GM19239 (cell line): ENCODE results near the gene WASF3.

Experiments
- DNase-seq: peaks from one replicate; pipeline ENCODE4 v3.0.0; 2011; ENCODE audit warnings: low spot score; ENCODE audit not compliant: insufficient read length
- FAIRE-seq: peaks from 2 replicates; lab custom pipeline; 2011; peaks lifted over from hg19 to GRCh38; lab: Jason Lieb, UNC

WASF3 gene

DNA sequence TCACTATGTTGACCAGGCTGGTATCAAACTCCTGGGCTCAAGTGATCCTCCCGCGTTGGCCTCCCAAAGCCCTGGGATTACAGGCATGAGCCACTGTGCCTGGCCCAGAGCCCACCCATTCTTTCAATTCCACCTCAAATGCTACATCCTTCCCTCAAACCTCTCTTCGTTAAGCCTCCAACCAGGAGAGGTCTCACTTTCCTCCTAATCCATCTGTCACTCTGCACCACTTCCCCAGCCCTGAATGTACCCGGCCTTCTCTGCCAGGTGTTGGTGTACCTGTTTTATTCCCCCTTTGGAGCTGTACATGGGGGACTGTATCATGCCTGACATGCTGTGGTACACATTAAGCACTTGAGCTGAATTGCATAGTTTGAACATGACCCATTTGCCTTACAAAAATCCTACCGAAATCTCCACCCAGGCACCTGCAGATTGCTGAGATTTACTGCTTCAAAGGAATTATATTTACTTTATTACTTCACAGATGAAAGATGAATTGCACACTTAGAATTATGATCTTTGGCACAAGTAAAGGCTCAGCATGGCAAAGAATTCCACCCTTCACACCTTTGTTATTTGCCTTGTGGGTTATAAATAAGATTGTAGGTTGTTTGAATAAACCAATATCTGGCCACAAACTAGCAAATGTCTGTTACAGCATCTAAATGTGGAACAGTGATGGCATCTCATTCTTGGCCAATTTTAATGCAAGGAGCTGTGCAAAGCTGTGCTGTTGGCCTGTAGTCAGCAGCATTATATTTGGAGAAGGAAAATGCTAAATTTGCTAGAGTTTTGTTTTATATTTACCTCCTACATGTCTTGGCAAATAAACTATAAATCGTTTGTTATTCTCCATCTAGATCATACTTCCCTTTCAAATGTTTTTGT lies 15.6 kb upstream of the WASF3 start:
- no peak for FAIRE-seq
- DNase-seq, result no peak

DNA sequence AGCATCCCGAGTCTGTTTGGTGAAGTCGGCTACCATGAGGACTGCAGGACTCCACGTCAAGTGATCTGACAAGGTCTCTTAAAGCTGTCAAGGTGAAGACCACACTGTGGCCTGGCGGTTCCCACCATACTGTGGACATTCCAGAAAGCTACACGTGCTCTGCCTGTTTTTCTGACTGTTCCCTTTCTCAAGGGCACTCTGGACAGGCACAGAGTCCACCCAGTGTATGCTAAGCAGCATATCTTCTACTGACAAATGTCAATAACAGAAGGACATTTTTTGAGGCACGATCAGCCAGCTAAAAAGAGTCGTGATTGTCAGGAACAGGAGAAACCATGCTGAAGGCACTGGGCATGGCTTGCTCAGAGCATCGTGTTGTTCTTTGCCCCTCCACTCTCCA lies 12.8 kb upstream of the WASF3 start:
- DNase-seq (no peak), FAIRE-seq (no peak)

DNA sequence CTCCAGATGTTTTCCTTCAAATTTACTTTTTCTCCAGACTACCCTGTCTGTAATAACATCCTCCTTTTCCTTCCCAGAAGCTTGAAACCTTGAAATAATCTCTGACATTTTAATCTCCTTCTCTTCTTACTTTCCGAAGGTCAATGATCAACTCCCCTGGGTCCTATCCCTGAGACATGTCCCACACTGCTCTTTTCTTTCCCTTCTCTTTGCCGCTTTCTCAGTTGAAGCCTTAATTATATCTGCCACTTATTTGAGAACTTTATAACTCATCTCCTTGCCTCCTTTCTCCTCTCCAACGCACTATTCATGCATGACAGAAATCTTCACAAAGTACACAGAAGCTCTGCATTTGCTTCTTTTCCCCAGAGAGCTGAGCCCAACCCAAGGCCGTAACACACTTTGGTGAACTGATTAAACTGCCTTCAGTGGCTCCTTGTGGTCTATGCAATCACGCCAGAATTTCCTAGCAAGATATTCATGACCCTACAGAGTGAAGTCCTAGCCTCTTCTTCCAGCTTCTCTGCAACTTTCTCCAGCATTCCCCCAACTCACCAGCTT lies 9.2 kb upstream of the WASF3 start:
- FAIRE-seq (no peak), DNase-seq (no peak)

DNA sequence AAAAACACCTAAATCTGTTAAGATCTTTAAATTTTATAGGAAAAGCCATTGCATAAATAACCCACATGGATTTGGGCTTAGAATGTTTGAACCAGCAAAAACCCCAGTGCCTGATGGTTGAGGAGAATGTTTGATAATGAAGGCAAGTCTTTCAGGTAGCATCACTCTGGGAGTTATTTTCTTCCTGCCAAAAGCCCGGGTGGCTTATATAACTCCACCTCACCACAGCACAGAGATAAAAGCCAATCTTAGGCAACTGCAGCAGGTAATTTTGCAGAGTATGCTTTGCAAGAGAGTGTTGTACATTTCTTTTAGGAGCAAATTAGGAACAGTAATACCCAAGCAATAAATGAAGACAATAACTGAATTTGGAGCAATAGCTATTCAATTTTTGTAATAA lies 7.8 kb upstream of the WASF3 start:
- no peak for FAIRE-seq
- DNase-seq, result no peak

DNA sequence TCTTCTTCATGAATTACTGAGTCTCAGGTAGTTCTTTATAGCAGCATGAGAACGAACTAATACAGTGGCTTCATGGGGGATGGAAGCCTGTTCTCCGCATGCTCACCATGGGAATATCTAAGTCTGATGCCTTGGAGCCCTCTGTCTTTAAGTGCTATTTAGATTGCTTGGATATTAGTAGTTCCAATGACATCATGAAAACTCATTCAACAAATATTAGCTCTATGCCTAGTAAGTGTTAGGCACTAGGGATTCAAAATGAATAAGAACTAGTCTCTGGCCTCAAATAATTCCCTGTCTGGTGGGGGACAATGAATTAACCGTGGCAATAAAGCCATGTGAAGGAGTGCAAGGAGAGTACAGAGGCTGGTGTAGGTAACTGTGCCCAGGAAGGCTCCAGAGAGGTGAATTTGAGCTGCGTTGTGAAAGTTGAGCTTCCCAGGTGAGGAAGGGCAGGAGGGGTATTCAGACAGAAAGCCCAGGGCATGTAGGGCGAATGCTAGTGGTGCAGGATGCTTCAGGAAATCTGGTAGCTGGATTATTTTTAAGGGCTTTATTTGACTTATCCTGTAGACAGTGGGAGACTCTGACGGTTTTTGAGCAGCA lies 6.1 kb upstream of the WASF3 start:
- FAIRE-seq, result no peak

DNA sequence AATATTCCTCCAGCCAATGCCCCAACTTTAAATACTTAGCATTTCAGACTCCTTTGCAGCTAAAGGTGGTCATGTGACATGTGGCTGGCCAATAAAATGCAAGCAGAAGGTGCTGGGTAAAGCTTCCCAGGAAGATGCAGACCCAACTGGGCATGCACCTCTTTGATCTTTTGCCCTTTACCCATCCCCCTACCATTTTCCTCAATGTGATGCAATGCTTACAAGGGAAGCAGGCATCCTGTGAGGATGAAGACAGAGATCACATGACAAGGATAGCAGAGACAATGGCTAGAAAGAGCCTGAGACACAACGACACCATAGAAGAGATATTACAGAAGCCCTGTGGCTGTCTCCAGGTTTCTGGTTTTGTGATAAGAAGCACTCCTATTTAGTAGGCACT lies 2.1 kb upstream of the WASF3 start:
- DNase-seq (no peak), FAIRE-seq (no peak)

More for the DNA sequence above, 6.1 kb upstream of the WASF3 start:
- no peak for DNase-seq

DNA sequence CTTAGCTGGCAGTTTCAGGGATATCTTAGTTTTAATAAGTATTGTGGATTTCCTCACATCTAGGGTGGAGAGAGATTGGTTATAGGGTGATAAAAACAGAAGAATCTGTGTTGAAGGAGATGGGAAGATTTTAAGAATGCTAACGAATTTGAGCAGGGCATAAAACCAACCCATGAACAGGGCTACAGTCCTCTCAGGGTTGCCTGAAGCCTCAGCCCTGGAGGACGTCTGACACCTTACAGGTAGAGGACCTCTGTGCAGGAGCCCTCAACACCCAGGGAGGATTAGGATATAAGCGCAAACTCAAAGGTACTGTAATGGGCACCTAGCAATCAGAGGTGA lies 461 bp upstream of the WASF3 start:
- DNase-seq, result no peak
- no peak for FAIRE-seq

DNA sequence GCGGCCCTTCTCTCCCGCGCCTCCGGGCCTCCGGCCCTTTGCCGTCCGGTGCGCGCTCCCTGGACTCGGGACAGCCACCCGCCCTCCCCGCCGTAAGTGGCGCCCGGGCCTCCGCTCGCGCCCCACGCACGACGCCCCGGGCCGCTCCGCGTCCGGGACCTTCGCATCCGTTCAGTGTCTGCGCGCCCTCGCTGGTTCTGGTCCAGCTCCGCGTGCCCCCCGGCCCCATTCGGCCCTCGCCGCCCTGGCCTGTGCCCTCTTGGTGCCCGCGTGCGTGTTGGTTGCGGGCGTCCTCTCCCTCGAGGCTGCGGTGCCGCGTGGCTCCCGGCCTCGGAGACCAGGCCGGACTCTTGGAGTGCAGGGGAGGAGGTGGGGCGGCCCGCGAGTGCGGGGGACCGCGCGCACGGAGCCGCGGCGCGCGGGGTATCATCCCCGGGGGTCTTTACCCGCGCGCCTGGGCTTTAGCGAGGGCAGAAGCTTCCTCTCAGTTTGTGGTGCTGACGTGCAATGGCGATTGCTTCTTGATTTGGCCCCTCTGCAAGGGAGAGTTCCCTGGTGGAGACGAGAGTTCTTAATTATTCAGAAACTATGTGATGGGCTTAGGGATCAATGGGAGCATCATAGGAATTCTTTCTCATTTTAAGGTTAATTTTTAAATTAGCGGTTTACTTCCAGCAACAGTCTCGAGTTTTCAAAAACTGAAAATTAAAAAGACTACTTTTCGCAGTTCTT lies 757 bp downstream of the WASF3 start:
- no peak for DNase-seq
- FAIRE-seq, result no peak

DNA sequence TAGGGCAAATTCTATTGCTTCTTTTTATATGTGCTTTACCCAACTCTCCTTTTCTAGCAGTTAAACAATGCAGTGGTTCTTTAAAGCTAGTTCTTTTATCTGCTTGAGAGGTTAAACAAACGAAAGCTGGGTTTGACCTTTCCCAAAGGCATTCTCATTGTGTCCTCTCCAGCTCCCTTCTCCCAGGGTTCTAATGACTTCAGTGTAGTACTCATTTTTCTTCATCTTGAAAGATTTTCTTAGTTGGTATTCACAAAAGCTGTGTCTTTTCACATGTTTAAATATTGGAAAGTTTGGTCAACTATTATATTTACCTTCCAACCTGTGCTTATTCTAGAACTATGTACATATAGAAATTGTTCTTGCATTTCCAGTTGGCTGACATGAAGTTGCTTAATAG lies 1.5 kb downstream of the WASF3 start:
- no peak for DNase-seq
- FAIRE-seq, result no peak

DNA sequence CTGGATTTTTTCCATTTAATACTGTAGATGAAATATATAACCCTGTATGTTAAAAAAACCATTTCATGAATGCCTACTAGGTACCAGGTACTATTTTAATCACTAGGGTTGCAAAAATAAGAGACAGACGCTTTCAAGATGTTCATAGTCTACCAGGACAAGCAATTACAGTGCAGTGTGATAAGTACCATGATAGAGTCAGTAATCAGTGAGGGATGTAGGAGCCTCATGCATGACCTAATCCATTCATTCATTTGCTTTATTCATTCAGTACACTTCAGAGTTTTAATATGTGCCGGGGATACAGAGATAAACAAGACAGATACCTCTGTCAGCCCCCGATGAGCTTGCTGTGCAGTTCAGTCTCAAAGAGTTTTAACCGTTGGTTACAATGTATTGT lies 3.0 kb downstream of the WASF3 start:
- DNase-seq (no peak), FAIRE-seq (no peak)

DNA sequence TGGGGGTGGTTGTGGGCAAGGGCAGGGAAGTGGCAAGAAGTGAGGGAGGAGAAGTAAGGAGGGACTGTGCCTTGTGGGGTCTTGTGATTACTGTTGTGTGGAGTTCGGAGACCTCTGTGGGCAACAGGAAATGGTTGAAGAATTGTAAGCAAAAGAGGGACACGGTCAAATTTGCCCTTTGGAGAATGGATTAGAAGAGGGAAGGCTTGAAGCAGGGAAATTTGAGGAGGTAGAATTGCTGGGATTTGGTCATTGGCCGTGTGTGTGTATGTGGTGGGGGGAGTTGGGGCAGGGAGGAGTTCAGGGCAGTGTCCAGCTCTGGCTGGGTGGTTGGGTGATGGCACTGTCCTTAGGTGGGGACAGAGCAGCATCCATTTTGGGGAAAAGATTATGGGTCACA lies 3.6 kb downstream of the WASF3 start:
- no peak for FAIRE-seq
- no peak for DNase-seq

DNA sequence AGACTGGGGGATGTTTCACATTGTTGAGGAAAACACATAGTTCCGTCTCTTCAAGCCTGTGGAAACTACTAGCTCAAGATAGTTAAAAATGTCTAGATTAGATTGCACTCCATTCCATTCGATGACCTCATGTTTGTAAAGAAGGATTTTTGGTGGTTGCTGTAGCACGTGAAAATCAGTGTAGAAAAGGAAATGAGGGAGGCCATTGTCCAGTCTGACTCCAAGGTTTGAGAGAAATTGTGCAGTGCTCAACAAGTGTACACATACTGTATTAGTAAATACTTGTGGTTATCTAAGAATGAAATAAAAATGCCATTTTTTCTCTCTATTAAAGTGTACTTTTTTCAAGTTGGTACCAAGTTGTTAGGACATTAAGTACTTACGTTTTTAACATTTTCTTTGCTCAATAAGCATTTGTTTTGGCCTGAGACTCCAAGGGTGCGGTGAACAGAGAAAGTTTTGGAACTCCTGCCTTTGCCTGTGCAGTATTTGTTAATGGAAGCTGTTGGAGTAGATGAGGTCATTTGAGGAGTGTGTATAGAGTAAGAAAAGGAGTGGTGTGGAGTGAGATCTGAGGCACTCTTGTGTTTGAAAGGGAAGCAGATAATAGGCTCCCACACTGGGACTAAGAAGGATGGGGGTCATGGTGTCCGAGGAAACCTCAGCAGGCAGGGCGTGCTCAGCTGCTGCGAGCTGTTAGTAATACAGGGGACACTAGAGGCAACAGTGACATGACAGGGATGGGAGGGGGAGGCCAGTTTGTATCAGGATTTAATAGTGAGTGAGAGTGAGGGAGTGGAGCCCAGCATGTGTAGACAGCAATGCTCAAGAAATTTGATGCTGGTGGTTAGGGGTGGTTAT lies 4.4 kb downstream of the WASF3 start:
- no peak for FAIRE-seq
- no peak for DNase-seq

DNA sequence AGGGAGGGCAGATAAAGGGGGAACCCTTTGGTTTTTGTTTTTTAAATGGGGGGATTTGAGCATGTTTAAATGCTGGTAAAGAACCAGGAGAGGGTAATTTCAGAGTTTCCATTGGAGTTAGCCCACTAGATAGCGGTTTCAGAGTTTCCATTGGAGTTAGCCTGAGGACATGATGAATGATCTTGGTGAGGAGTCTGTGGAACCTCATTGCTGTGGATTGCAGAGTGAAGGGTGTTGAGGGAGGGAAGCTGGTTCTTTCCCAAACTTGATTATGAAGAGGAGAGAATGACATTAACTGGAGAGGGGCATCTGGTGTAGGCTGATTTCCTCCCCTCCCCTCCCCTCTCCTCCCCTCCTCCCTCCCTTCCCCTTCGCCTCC lies 5.0 kb downstream of the WASF3 start:
- DNase-seq (no peak), FAIRE-seq (no peak)

DNA sequence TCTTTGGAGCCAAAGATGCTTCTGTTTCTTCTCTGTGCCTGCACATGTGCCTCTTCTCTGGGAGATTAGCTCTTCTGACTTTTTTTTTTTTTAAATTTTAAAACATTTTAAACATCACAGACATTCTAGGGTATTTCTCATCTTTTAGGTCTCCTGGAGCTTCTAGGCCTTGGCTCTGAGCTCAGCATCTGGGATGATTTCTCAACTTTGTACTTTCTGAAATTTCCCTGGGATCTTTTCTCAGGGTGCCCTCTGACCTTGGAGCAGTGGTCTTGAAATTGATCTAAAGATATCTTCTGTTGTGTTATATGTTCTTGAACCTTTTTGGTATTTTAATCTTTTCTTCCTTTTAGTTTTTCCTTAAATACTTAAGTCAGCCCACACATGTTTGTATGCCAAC lies 6.2 kb downstream of the WASF3 start:
- no peak for DNase-seq
- no peak for FAIRE-seq

DNA sequence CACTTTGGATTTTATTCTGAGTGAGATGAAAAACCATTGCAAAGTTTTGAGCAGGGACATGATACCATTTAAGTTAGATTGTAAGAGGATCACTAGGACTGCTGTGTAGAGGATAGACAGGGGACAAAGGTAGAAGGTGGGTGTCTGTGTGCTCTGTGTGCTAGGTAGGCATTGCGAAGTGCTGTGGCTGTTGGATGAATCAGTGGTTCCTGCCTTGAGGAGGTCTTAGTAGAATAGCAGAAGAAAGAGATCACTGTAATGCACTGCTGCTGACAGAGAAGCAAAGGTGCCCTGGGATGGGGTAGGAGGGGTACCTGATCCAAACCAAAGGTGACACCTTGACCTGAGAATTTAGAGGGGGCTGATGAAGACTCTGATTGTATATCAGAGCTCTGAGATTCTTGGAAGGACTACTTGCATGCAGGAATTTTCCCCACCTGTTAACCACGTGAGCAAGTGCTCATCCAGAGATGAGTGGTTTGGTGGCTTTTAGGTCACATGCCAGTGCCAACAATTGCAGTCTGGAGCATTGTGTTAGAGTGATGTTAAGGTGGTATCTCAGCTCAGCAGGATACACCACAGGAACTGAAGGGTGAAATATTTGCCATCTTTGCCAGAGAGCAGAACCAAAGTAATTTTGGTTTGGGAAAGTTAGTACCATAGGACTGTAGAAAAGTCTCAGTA lies 10.8 kb downstream of the WASF3 start:
- no peak for DNase-seq
- FAIRE-seq, result no peak

DNA sequence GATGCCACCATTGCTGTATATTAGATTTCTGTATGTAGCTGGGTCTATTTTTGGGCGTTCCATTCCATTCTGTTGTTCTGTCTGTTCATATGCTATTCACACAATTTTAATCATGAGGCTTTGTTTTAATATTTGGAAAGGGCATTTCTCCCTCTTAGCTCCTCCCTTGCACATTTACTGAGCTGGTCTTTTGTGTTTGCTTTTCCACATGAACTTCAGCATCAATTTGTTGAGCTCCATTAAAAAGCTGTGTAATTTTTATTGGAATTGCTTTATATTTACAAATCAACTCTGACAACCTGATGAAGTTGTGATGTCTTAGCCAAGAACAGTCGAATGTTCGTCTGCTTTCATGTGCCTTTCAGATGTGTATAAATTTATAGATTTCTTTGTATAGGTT lies 14.0 kb downstream of the WASF3 start:
- DNase-seq, result no peak
- FAIRE-seq, result no peak

DNA sequence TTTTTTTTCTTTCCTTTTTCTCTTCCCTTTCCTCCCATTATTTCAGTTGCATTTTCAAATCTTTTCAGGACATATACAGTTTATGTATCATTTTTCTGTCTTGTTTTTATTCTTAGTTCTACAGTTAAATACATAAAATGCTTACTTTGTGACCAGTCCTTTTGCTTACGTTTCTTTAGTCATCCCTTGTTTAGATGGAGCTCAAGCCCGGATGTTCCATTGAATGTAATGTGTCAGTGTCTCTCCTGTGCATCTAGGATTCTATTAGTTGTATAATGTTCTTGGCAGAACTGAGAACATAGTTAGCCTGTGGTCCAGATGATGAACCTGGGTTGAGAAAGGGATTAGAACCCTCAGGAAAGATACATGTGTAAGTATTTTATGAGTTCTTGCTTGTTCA lies 17.8 kb downstream of the WASF3 start:
- no peak for FAIRE-seq
- no peak for DNase-seq

DNA sequence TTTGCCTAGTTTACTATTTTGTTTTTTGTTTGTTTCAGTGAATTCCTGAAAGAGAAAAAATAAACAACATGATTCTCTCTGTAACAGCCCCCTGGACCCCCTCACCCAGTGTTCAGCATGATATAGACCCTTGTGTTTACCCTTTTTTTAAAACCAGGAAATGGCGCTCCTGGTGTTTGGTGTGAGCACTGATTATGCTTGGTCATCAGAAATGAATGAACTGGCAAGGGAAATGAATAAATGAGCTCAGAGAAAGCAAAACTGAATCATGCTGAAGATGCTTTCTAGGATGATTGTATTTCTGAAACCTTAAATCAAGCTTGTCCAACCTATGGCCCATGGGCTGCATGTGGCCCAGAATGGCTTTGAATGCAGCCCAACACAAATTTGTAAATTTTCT lies 22.1 kb downstream of the WASF3 start:
- FAIRE-seq, result no peak
- DNase-seq, result no peak

DNA sequence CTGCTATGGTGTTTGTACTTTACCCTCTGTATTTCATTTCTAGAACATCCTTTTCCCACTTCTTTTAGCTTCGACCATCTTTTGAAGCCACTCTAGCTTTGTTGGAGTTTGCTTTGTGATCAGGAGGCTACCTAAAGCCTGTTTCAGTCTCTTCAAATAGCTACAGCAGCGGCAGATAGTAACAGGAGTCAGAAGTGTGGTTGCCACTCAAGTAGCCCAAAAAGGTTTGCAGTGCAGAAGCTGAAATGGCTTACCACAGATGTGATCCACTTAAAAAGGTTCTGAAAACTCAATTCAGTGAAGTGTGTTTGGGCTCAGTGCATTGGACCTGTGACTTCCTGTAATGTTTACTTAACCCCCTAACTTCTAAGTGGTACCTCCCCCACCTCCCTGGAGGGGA lies 26.2 kb downstream of the WASF3 start:
- DNase-seq (no peak), FAIRE-seq (no peak)

DNA sequence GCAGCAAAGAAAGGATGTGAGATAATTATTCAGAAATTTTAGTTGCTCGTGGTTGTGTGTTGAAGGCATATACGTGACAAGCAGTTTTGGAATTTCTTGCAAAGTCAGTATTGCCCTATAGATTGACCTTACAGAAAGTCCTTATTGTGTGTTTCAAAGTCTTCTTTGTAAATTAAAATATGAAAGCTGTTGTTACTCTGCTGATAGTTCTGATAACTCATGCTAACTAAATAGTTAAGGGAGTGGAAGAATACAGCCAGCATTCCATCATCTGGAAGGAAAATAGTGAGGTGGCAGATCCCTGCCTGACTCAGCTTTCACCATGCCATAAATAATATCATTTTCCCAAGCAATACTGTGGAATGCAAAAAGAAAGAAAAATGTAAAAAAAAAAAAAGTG lies 27.2 kb downstream of the WASF3 start:
- DNase-seq (no peak), FAIRE-seq (no peak)
